Measurements from ENCODE around the gene SLC16A10. TPM values are rescaled to one million over a fixed set of nuclear protein-coding genes. Genes with fewer than 3 reads are reported as not detected.

The SLC16A10 gene
- total RNA-seq, 3 donors from 2014 or later, result 1.4 to 6.0 (median 3.8) TPM

- no peak for ATAC-seq
- no peak for TF ChIP-seq CTCF (IDR thresholded peaks at IDR 0.05)
- no peak for DNase-seq
- intact Hi-C loops (cut with DNase I, micrococcal nuclease), result no loop called here
- no peaks in the 10 kb centered on the region for H3K4me1 ChIP-seq (ENCODE audit: low read depth)
- no peaks in the 10 kb centered on the region for H3K9me3 ChIP-seq
- H3K36me3 ChIP-seq (ENCODE audit: low read depth), result no peaks in the 10 kb centered on the region
- H3K4me3 ChIP-seq, result no peak overlapping the region
Observed at GRCh38 chr6:111150577-111150976, 63.3 kb downstream of the SLC16A10 start.

- no peak overlapping the region for H3K4me3 ChIP-seq
- DNase-seq, result no peak
- ATAC-seq, result no peak
- TF ChIP-seq CTCF (IDR thresholded peaks at IDR 0.05), result no peak
- H3K36me3 ChIP-seq (ENCODE audit: low read depth), result no peaks in the 10 kb centered on the region
- intact Hi-C loops (cut with DNase I, micrococcal nuclease), result no loop called here
- H3K9me3 ChIP-seq, result no peaks in the 10 kb centered on the region
- no peaks in the 10 kb centered on the region for H3K4me1 ChIP-seq (ENCODE audit: low read depth)
Observed at GRCh38 chr6:111154981-111155380, 67.7 kb downstream of the SLC16A10 start.

- Histone ChIP-seq H3K4me1 (ENCODE audit: low read depth) (no peaks in the 10 kb centered on the region), H3K9me3 (peaks cover 7% of the 10 kb centered on the region), H3K4me3 (no peak overlapping the region), H3K36me3 (ENCODE audit: low read depth) (no peaks in the 10 kb centered on the region)
- intact Hi-C loops (cut with DNase I, micrococcal nuclease), result no loop called here
- no peak for TF ChIP-seq CTCF (IDR thresholded peaks at IDR 0.05)
- DNase-seq (no peak), ATAC-seq (no peak)
Observed at GRCh38 chr6:111157412-111157811, 70.1 kb downstream of the SLC16A10 start.

GRCh38 chr6:111159633-111160032 is 72.3 kb downstream of the SLC16A10 start:
- no peaks in the 10 kb centered on the region for H3K36me3 ChIP-seq (ENCODE audit: low read depth)
- H3K4me3 ChIP-seq, result no peak overlapping the region
- intact Hi-C loops (cut with DNase I, micrococcal nuclease), result no loop called here
- H3K9me3 ChIP-seq, result peaks cover 15% of the 10 kb centered on the region
- no peak for TF ChIP-seq CTCF (IDR thresholded peaks at IDR 0.05)
- no peak for DNase-seq
- ATAC-seq, result no peak
- no peaks in the 10 kb centered on the region for H3K4me1 ChIP-seq (ENCODE audit: low read depth)

GRCh38 chr6:111161650-111162049 is 74.3 kb downstream of the SLC16A10 start:
- Histone ChIP-seq H3K4me3 (no peak overlapping the region), H3K36me3 (ENCODE audit: low read depth) (no peaks in the 10 kb centered on the region), H3K4me1 (ENCODE audit: low read depth) (no peaks in the 10 kb centered on the region), H3K9me3 (peaks cover 15% of the 10 kb centered on the region)
- ATAC-seq (no peak), DNase-seq (no peak)
- intact Hi-C loops (cut with DNase I, micrococcal nuclease), result no loop called here
- TF ChIP-seq CTCF (IDR thresholded peaks at IDR 0.05), result no peak

GRCh38 chr6:111162504-111162903 is 75.2 kb downstream of the SLC16A10 start:
- ATAC-seq, result no peak

More at GRCh38 chr6:111162504-111162903, 75.2 kb downstream of the SLC16A10 start:
- no peak for DNase-seq
- Histone ChIP-seq H3K36me3 (ENCODE audit: low read depth) (no peaks in the 10 kb centered on the region), H3K4me3 (no peak overlapping the region), H3K9me3 (peaks cover 15% of the 10 kb centered on the region), H3K4me1 (ENCODE audit: low read depth) (no peaks in the 10 kb centered on the region)
- TF ChIP-seq CTCF (IDR thresholded peaks at IDR 0.05), result no peak
- intact Hi-C loops (cut with DNase I, micrococcal nuclease), result no loop called here
